Superior temporal gyrus (tissue), 1 donor: Measurements from ENCODE around the gene PIK3CB.
"Not testable (repeated sequence)": the region's sequence is repeated elsewhere in the genome, so short reads cannot be mapped to it uniquely, and the experiment has no call there.

Source experiments
- DNase-seq: peaks from one replicate; pipeline ENCODE4 v3.0.0-alpha.2; 2016; ENCODE audit errors: extremely low spot score

PIK3CB gene

GRCh38 chr3:138806376-138807080, 28.2 kb downstream of the PIK3CB start:
- DNase-seq: no peak

GRCh38 chr3:138803006-138803653, 31.6 kb downstream of the PIK3CB start:
- no peak for DNase-seq

GRCh38 chr3:138802223-138802622, 32.5 kb downstream of the PIK3CB start:
- not testable (repeated sequence) for DNase-seq

GRCh38 chr3:138801792-138802191, 32.9 kb downstream of the PIK3CB start:
- DNase-seq: no peak

GRCh38 chr3:138800248-138800647, 34.5 kb downstream of the PIK3CB start:
- DNase-seq: no peak

GRCh38 chr3:138799822-138800221, 34.9 kb downstream of the PIK3CB start:
- peak; percentile 61 for DNase-seq

- no peak for DNase-seq
Observed at GRCh38 chr3:138797508-138798038, 37.2 kb downstream of the PIK3CB start.

- DNase-seq: no peak
Observed at GRCh38 chr3:138796761-138797160, 38.0 kb downstream of the PIK3CB start.

GRCh38 chr3:138786788-138787271, 47.9 kb downstream of the PIK3CB start:
- DNase-seq: peak; percentile 46

GRCh38 chr3:138785951-138786350, 48.8 kb downstream of the PIK3CB start:
- no peak for DNase-seq

GRCh38 chr3:138785362-138785857, 49.3 kb downstream of the PIK3CB start:
- DNase-seq: not testable (repeated sequence)

- DNase-seq: no peak
Observed at GRCh38 chr3:138782755-138783154, 52.0 kb downstream of the PIK3CB start.

- DNase-seq: no peak
Observed at GRCh38 chr3:138781012-138781470, 53.7 kb downstream of the PIK3CB start.

- DNase-seq: no peak
Observed at GRCh38 chr3:138778643-138779042, 56.1 kb downstream of the PIK3CB start.

- no peak for DNase-seq
Observed at GRCh38 chr3:138776961-138777360, 57.8 kb downstream of the PIK3CB start.

- no peak for DNase-seq
Observed at GRCh38 chr3:138775254-138775595, 59.5 kb downstream of the PIK3CB start.

GRCh38 chr3:138774529-138775253, 60.0 kb downstream of the PIK3CB start:
- DNase-seq: peak; percentile 98

- DNase-seq: no peak
Observed at GRCh38 chr3:138771585-138771984, 63.1 kb downstream of the PIK3CB start.

GRCh38 chr3:138769616-138770015, 65.1 kb downstream of the PIK3CB start:
- no peak for DNase-seq

- no peak for DNase-seq
Observed at GRCh38 chr3:138768946-138769345, 65.8 kb downstream of the PIK3CB start.

- no peak for DNase-seq
Observed at GRCh38 chr3:138768125-138768524, 66.6 kb downstream of the PIK3CB start.

- no peak for DNase-seq
Observed at GRCh38 chr3:138767498-138768104, 67.1 kb downstream of the PIK3CB start.
